Temporal lobe (tissue), 1 donor: ENCODE measurements around the gene CIAPIN1. TPM values are rescaled to one million over a fixed set of nuclear protein-coding genes. Genes with fewer than 3 reads are reported as not detected.

Experiments
- total RNA-seq: library from RNA; depleted of rRNA; stranded (reverse); fragments of >200 nt; gene quantifications from one replicate; pipeline ENCODE4 v1.2.3, GENCODE V29; 2014

The CIAPIN1 gene
- total RNA-seq, 1 donor from 2014 or later, result 56.5 TPM

Other genes with a start within 250 kb of the CIAPIN1 start
- gene ARL2BP, start 202.1 kb downstream of the CIAPIN1 start, total RNA-seq, result 40.3 TPM
- gene PLLP, start 162.7 kb downstream of the CIAPIN1 start, total RNA-seq, result 1.5 TPM
- not detected for gene CCL22, start 88.6 kb downstream of the CIAPIN1 start, total RNA-seq
- 4.4 TPM for gene CX3CL1, start 74.9 kb downstream of the CIAPIN1 start, total RNA-seq
- gene CCL17, start 42.6 kb downstream of the CIAPIN1 start, total RNA-seq, result not detected
- gene COQ9, start 94 bp upstream of the CIAPIN1 start, total RNA-seq, result 16.7 TPM
- gene POLR2C, start 15.3 kb upstream of the CIAPIN1 start, total RNA-seq, result 49.9 TPM
- 62.4 TPM for gene DOK4, start 39.1 kb upstream of the CIAPIN1 start, total RNA-seq
- gene CCDC102A, start 89.2 kb upstream of the CIAPIN1 start, total RNA-seq, result 1.5 TPM
- gene ADGRG5, start 95.3 kb upstream of the CIAPIN1 start, total RNA-seq, result 0.25 TPM
- gene ADGRG1, start 181.2 kb upstream of the CIAPIN1 start, total RNA-seq, result 47.0 TPM
- 0.49 TPM for gene ADGRG3, start 220.9 kb upstream of the CIAPIN1 start, total RNA-seq
- gene DRC7, start 247.4 kb upstream of the CIAPIN1 start, total RNA-seq, result 0.74 TPM